Subcutaneous abdominal adipose tissue (tissue), 5 donors: ENCODE measurements around the gene FEM1C.

Source experiments
- H3K27ac ChIP-seq: one replicate; pipeline ENCODE4 v1.7.0; 2013; ENCODE audit warnings: low read depth, mild to moderate bottlenecking, inconsistent platforms, low read length, moderate library complexity
- H3K27me3 ChIP-seq, 5 donors: one replicate each; pipeline ENCODE4 v1.7.0; 2013; ENCODE audit warnings: low read length in 5 of 5, inconsistent platforms in 1 of 5; ENCODE audit not compliant: control insufficient read depth in 5 of 5, insufficient read depth in 4 of 5
- H3K36me3 ChIP-seq, 5 donors: one replicate each; pipeline ENCODE4 v1.7.0; 2013; ENCODE audit warnings: low read length in 5 of 5; ENCODE audit not compliant: control insufficient read depth in 5 of 5, insufficient read depth in 5 of 5
- H3K4me1 ChIP-seq, 5 donors: one replicate each; pipeline ENCODE4 v1.7.0; 2013; ENCODE audit warnings: low read length in 5 of 5, mild to moderate bottlenecking in 3 of 5, moderate library complexity in 1 of 5; ENCODE audit not compliant: control insufficient read depth in 5 of 5, insufficient read depth in 5 of 5
- H3K4me3 ChIP-seq, 5 donors: one replicate each; pipeline ENCODE4 v1.7.0; 2013; ENCODE audit warnings: low read length in 5 of 5, low read depth in 1 of 5
- H3K9ac ChIP-seq, 5 donors: one replicate each; pipeline ENCODE4 v1.7.0; 2013; ENCODE audit warnings: low read length in 5 of 5, mild to moderate bottlenecking in 4 of 5, moderate library complexity in 3 of 5
- H3K9me3 ChIP-seq, 5 donors: one replicate each; pipeline ENCODE4 v1.7.0; 2013; ENCODE audit warnings: low read length in 5 of 5; ENCODE audit not compliant: control insufficient read depth in 5 of 5
- donor health status: healthy.
- donor health status: healthy.
- donor health status: healthy.
- donor health status: healthy.
- donor health status: healthy.

Gene FEM1C

DNA sequence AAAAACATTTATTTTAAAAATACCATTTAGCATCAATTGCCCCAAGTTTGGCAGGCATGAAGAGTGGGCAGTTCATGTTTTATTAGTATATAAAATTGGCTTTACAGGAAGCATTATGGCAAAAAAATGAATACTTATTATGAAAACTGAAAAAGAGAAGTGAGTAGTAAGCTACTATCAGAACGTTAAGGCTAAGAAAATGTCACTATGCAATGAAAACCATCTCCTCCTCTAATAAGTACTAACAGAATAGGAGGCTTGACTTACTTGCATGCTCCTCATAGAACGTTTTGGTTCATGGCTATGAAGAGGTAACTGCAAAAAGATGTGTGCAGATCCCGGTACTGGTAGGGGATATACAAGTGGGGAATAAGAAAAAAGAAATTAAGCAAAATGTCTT is 34.1 kb upstream of the FEM1C start:
- Histone ChIP-seq H3K4me1 (peaks cover 0 to 5% (median 0%) of the 10 kb centered on the region in 5 donors), H3K27ac (no peak overlapping the region), H3K9me3 (no peaks in the 10 kb centered on the region), H3K36me3 (peaks cover 0 to 10% (median 6%) of the 10 kb centered on the region in 5 donors), H3K9ac (no peak overlapping the region), H3K4me3 (no peak overlapping the region), H3K27me3 (no peaks in the 10 kb centered on the region)

DNA sequence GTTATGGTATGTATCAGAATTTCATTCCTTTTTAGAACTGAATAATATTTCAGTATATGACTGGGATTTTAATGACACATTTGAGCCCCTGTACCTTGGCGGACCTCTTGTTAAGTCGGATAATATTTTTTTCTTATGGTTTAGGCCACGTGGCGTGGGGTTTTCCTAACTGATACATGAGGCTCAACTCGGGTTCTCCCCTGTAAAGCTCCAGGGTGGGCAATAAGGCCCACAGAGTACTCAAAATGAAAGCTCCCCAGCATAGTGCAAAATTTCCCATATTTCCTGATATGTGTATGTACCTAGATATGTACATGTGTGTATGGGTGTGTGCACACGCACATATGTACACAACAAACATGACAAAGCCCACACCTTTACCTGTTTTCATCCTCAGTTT is 33.2 kb upstream of the FEM1C start:
- Histone ChIP-seq H3K36me3 (peaks cover 0 to 10% (median 6%) of the 10 kb centered on the region in 5 donors), H3K9ac (no peak overlapping the region), H3K27ac (no peak overlapping the region), H3K27me3 (no peaks in the 10 kb centered on the region), H3K4me3 (no peak overlapping the region), H3K9me3 (no peaks in the 10 kb centered on the region), H3K4me1 (peaks cover 0 to 5% (median 0%) of the 10 kb centered on the region in 5 donors)

DNA sequence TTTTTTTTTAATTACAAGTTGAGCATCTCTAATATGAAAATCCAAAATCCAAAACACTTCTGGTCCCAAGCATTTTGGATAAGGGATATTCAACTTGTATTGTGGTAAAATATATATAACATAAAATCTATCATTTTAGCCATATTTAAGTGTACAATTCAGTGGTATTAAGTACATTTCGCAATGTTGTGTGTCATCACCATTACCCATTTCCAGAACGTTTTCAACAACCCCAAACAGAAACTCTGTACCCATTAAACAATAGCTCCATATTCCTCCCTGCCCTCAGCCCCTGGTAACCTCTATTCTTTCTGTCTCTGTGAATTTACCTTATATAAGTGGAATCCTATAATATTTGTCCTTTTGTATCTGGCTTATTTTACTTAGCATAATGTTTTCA is 32.8 kb upstream of the FEM1C start:
- H3K4me1 ChIP-seq: peaks cover 0 to 5% (median 0%) of the 10 kb centered on the region in 5 donors
- H3K36me3 ChIP-seq: peaks cover 0 to 10% (median 6%) of the 10 kb centered on the region in 5 donors
- H3K4me3 ChIP-seq: no peak overlapping the region
- no peaks in the 10 kb centered on the region for H3K27me3 ChIP-seq
- H3K27ac ChIP-seq: no peak overlapping the region
- H3K9ac ChIP-seq: no peak overlapping the region
- no peaks in the 10 kb centered on the region for H3K9me3 ChIP-seq

DNA sequence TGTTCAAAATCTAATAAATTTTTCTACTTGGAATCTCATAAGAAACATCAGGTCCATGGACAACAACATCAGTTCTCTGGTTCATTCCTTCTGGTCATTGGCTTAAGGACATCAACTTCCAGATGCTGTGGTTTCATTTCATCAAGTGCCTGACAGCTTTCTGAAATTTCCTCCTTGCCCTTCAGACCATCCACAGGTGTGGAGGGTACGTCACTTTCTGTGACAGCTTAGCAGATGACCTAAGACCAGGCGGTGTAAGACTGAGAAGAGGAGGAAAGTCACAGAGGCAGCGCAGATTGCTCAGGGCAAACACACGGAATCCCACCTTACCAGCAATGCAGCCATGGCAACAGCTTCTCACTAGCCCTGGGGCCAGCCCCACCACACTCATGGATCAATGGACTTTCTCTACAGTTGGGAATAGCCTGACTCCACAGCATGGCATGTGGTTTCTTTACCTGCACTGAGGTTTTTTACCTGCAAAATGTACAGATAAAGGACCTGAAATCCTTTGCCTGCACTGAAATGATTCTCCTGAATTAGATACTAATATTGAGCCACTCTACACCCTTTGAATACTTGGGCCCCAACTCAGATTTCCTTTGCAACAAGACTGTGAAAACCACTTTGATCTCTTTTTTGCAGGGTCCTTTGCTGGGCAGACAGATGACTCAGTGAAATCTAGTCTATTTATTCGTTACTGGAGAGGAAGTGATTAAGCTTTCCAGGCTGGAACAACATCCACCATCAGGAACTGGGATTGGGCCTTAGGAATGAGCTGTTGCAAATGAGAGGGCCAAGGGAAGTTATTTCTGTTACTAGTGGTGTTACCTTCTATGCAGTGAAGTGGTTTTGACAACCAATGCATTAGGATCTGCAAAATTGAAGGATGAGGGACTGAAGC is 30.8 kb upstream of the FEM1C start:
- H3K4me3 ChIP-seq: no peak overlapping the region
- peaks cover 0 to 7% (median 0%) of the 10 kb centered on the region in 5 donors for H3K4me1 ChIP-seq
- no peaks in the 10 kb centered on the region for H3K9me3 ChIP-seq
- H3K9ac ChIP-seq: no peak overlapping the region
- H3K36me3 ChIP-seq: peaks cover 0 to 3% (median 2%) of the 10 kb centered on the region in 5 donors
- H3K27me3 ChIP-seq: no peaks in the 10 kb centered on the region
- H3K27ac ChIP-seq: no peak overlapping the region

DNA sequence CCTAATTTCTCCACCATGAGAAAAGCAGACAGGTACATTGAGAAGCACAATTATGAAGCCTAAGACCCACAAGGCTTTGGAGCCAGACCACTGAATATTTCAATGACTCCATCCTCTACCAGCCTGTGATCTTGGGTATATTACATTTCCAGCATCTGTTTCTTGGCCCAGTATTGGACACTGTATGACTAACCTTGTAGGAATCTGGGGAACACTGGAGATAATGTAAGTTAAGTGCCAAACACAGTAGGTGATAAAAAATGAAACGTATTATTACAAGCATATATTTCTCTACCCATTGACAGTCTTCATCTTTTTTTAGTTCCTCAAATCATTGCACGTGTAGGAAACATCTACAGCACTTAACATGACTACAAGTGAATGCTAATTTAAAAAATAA is 28.6 kb upstream of the FEM1C start:
- Histone ChIP-seq H3K4me1 (peaks cover 0 to 7% (median 0%) of the 10 kb centered on the region in 5 donors), H3K36me3 (peaks cover 0 to 3% (median 0%) of the 10 kb centered on the region in 5 donors), H3K9ac (no peak overlapping the region)

DNA sequence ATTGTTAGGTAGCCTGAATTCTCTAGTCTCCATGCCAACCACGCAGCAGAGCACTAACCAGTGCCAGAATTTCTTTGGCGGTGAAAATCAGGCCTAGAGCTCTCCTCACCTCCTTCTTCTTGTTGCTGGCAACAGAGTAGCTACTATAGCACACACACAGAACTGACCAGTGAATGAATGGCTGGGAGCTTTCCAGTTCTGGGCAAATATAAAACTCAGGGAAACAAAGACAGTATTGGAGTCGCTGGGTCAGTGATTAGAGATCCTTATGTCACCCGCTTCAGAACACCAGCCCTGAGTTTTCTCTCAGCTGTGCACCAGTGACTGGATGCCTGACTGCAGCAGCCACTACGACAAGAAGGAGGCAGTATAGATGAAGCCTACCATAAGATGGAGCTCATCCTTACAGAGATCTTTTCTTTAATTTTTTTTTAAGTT is 26.9 kb upstream of the FEM1C start:
- Histone ChIP-seq H3K27ac (no peak overlapping the region), H3K4me1 (peaks cover 0 to 7% (median 0%) of the 10 kb centered on the region in 5 donors), H3K36me3 (peaks cover 0 to 3% (median 0%) of the 10 kb centered on the region in 5 donors), H3K9ac (peak overlapping the region in 1 of 5 donors; percentile 39), H3K9me3 (no peaks in the 10 kb centered on the region), H3K4me3 (no peak overlapping the region), H3K27me3 (no peaks in the 10 kb centered on the region)

More for the DNA sequence above, 28.6 kb upstream of the FEM1C start:
- no peak overlapping the region for H3K27ac ChIP-seq
- no peak overlapping the region for H3K4me3 ChIP-seq
- H3K9me3 ChIP-seq: no peaks in the 10 kb centered on the region
- no peaks in the 10 kb centered on the region for H3K27me3 ChIP-seq

DNA sequence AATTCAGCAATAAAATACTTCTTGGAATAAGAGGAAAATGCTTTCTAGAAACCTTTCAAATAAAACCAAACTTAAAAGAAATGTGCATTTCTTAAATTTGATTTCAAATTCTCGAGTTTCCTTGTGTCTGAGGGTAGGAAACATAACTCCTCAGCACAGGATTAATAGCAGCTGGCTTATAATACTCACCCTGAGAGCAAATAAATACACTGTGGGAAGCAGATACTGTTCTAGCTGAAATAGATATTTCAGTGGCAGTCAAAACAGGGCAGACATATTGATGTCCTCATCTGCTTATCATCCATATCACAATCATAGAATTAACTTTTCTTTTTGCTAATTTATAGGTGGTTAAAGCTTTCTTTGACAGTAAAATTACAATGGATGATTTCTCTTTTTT is 24.1 kb upstream of the FEM1C start:
- H3K4me3 ChIP-seq: no peak overlapping the region
- no peak overlapping the region for H3K9ac ChIP-seq
- peaks cover 0 to 19% (median 10%) of the 10 kb centered on the region in 5 donors for H3K4me1 ChIP-seq
- H3K27me3 ChIP-seq: no peaks in the 10 kb centered on the region
- no peak overlapping the region for H3K27ac ChIP-seq
- H3K36me3 ChIP-seq: no peaks in the 10 kb centered on the region
- H3K9me3 ChIP-seq: no peaks in the 10 kb centered on the region

DNA sequence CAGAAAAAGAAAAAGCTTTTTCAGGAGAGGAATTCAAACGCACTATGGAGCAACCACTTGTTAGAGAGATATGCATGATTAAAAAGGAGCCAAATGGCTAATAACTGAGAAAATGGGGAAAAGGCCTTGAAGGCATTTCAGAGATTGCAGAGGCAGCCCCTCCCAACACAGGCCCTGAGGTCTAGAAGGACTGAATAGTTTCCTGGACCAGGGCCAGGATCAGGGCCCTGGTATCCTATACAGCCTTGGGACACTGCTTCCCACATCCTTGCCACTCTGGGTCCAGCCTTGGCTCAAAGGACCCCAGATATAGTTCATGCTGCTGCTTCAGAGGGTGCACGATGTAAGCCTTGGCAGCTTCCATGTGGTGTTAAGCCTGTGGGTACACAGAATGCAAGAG is 20.7 kb upstream of the FEM1C start:
- no peaks in the 10 kb centered on the region for H3K9me3 ChIP-seq
- no peak overlapping the region for H3K9ac ChIP-seq
- H3K4me1 ChIP-seq: peaks cover 0 to 19% (median 10%) of the 10 kb centered on the region in 5 donors
- H3K27ac ChIP-seq: peak overlapping the region; percentile 1
- no peaks in the 10 kb centered on the region for H3K27me3 ChIP-seq
- H3K4me3 ChIP-seq: no peak overlapping the region
- no peaks in the 10 kb centered on the region for H3K36me3 ChIP-seq

DNA sequence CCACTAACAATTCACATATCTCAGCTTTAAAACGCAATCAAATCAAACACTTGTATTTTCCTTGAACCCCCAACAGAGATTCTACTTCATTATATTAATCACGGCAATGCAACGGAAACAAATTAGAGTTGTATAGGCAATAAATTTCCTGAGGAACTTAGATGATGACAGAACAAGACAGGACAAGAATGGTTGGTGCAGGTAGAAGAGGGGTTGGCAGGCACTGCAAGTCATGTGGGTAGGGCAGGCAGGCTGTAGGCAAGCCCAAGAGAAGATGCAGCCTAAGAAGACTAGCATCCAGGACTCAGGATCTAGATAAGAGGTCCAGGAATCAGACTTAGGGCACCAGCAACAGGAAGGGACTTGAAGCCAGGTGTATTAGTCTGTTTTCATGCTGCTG is 16.6 kb upstream of the FEM1C start:
- no peaks in the 10 kb centered on the region for H3K9me3 ChIP-seq
- no peak overlapping the region for H3K9ac ChIP-seq
- H3K36me3 ChIP-seq: no peaks in the 10 kb centered on the region
- H3K4me3 ChIP-seq: no peak overlapping the region
- H3K27me3 ChIP-seq: no peaks in the 10 kb centered on the region
- no peak overlapping the region for H3K27ac ChIP-seq
- H3K4me1 ChIP-seq: peaks cover 0 to 19% (median 12%) of the 10 kb centered on the region in 5 donors

DNA sequence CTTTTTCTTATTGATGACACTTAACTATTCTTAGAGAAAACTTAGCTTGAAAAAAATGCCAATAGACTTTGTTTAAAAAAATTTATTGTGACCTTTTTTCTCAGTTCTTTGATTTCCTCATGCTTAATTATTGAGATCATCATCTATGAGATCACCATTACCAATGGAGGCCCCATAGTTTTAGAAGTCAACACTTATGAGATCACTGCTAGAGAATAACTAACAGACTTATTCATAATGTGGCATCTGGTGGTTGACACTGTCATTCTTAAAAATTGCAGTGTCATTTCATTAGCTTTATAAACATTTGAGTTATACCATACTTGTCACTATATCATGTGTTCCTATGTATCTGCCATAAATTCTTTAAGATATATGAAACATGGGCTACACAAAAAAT is 14.9 kb upstream of the FEM1C start:
- H3K27me3 ChIP-seq: no peaks in the 10 kb centered on the region
- no peak overlapping the region for H3K27ac ChIP-seq
- no peaks in the 10 kb centered on the region for H3K9me3 ChIP-seq
- peaks cover 0 to 12% (median 0%) of the 10 kb centered on the region in 5 donors for H3K4me1 ChIP-seq
- no peaks in the 10 kb centered on the region for H3K36me3 ChIP-seq
- no peak overlapping the region for H3K4me3 ChIP-seq
- no peak overlapping the region for H3K9ac ChIP-seq
